MV-4-11 (cell line): ENCODE results near the gene ETV6.

Source experiments
- DNase-seq: peaks from one replicate; lab custom pipeline; 2025; lab: John Stamatoyannopoulos, UW

ETV6 gene

DNA sequence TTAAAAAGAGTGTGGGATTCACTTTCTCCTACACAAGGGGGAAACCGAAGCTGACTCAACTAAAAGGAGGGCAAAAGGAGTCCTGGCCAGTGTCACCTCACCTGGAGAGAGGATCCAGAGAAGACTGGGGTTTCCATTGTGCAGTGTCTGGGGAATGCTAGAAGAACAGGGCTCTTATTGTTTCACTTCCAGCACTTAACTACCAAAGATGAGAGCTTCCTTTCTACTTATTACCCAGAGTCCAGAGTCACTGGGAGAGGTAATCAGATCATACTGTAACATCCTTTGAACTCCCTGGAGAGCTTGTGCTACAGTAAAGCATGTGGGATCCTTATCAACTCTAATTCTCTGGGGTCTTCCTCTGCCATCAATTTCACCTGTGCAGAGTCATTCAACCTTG, 272.9 kb downstream of the ETV6 start:
- DNase-seq, result no peak

DNA sequence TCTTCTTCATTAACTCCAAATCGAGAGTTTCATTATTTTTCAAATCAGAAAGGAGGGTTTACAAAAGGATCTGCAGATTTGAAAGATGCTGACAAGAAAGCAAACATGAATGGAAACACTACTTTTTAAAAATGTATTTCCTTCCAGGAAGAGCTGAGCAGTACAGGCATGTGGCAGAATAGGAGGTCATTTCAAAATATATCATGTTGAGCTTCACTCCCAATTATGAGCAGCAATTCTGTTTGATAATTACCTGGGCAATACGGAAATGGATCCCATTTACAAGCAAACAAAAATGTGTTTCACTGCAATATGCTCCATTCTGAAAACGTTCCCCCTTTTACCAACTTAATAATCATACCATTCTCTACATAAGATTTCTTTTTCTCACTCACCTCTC, 273.6 kb downstream of the ETV6 start:
- DNase-seq, result no peak

DNA sequence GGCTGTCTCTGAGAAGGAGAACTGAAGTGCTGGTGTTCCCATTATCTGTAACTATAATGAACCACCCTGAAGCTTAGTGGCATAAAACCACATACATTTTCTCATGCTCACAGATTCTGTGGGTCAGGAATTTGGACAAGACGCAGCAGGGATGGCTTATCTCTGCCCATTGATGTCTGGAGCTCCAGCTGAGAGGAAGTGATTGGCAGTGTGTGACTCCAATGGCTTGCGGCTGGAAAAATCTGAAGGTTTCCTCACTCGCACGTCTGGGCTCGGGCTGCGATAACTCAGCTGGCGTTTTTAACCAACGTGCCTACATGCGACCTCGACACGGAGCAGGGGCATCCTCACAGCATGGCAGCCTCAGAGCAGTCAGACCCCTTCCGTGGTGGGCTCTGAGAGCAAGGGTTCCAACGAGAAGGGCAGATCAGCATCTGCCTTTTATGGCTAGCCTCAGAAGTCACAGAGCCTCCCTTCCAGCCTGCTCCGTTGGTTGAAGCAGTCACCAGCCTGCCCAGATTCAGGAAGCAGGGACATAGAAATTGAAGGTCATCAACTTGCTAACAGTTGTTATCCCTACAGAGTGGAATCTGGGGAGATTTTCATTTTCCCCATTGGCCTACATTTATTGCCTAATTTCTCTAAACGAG, 277.9 kb downstream of the ETV6 start:
- peak; percentile 46 for DNase-seq

DNA sequence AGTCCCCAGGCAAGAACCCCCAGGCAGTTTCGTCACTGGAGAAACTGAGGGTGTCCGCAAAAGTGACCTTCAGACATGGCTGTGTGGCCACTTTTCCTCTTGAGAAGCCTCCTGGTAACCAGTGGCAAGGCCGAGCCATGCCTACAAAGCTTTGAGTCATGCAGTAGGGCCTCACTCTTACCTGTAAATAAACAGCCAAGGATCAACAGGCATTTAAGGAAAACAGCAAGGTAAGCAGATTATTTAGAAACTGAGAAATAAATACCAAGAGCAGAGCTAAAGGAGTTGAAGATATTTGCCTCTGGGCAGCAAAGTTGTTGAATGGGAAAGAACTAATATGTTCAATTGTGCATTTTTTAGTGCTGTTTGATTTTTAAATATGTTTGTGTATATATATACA, 280.2 kb downstream of the ETV6 start:
- DNase-seq, result no peak

DNA sequence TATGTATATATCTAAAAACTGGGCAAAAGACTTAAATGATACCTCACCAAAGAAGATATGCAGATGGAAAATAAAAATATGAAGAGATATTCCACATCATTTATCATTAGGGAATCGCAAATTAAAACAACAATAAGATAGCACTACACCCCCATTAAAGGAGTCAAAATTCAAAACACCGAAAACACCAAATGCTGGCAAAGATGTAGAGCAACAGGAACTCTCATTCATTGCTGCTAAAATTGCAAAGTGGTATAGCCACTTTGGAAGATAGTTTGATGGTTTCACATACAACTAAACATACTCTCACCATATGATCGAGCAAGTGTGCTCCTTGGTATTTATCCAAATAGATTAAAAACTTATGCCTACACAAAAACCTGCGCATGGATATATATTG, 289.7 kb downstream of the ETV6 start:
- DNase-seq, result no peak

DNA sequence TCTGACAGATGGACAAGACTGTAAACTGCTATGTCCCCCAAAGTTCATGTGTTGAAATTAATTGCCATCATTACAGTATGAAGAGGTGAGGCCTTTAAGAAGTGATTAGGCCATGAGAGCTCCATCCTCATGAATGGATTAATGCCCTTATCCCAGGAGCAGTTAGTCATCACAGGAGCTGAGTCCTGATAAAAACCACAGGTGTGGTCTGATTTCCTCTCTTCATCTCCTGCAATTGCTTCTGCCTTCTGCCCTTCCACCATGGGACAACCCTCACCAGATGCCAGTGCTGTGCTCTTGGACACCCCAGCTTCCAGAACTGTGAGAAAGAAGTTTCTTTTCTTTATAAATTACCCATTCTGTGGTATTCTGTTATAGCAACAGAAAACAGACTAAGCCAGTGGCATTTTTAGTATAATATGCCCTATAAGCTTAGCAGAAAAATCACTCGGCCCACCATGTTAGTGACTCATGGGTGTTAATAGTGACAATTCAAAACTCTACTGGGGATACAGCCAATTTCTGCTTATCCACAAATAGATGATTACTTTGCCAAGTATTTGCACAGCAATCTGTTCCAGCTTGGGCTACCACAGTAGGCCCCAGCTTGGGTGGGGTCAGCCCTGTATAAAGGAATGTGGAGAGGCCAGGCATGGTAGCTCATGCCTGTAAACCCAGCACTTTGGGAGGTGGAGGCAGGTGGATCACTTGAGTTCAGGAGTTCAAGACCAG, 292.3 kb downstream of the ETV6 start:
- DNase-seq, result no peak

DNA sequence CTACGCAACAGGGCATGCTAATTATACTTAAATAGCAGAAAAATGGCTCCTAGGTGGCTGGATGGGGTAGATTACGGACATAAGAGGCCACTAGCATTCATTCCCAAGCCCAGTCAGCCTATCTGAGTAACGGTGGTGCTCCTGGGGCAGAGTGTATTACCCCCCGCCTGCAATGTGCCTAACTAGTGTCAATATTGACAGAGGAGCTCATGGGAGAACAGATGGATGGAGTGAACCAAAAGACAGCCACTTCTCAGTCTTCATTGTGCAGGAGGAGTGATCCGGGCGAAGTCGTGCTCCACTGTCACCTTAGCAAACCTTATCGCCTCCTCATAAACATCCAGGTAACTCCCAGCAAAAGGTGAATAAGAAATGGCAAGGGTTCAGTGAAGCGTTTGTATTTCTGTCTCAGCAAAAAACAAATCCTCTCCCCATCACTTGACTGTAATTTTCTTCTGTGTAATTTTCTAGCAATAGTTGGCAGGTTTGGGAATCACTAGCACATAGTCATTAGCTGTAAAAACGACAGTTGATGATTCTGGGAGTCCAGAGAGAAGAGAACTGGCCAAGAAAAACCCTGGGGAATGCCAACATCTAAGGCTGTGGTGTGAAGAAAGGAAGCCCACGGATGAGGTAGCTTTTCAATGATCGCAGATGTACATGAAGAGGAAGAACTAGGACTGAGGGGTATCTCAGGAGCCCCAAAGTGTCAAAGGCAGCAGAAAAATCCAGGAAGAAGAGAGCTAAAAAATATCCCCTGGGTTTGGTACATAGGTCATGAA, 294.6 kb downstream of the ETV6 start:
- DNase-seq, result no peak
